ENCODE results near the gene TRDMT1. TPM values are rescaled to one million over a fixed set of nuclear protein-coding genes. Genes with fewer than 3 reads are reported as not detected.
A peak's percentile ranks its signal among the peaks of the same experiment; 100 is the strongest.

TRDMT1 gene
- polyA plus RNA-seq, 1 donor (not counting 4 experiments of a cell fraction or from before 2014, with no cell fraction given) = 6.6 TPM

- no peak overlapping the region for H3K4me3 ChIP-seq (ENCODE audit: control insufficient read depth in 2 of 3, extremely low read depth in 1 of 3, insufficient read depth in 2 of 3, low read depth in 1 of 3, low read length in 3 of 3)
- H3K4me2 ChIP-seq (ENCODE audit: control insufficient read depth, extremely low read depth, insufficient read depth, low read depth, low read length) = peak overlapping the region; percentile 60
- no peaks in the 10 kb centered on the region for H3K79me2 ChIP-seq (ENCODE audit: control insufficient read depth, insufficient read depth, low read length)
- H4K20me1 ChIP-seq (ENCODE audit: control insufficient read depth, extremely low read depth, insufficient read depth, low read length) = no peaks in the 10 kb centered on the region
- H3K9ac ChIP-seq (ENCODE audit: control insufficient read depth, extremely low read depth, insufficient read depth, low read length) = peak overlapping the region; percentile 71
- TF ChIP-seq CTCF (optimal IDR thresholded peaks at IDR 0.05 in 1 of 3, IDR thresholded peaks at IDR 0.05 in 1 of 3, conservative IDR thresholded peaks at IDR 0.05 in 1 of 3; ENCODE audit: extremely low read depth in 1 of 3, insufficient read depth in 2 of 3, low read length in 3 of 3) (no peak), EZH2 (IDR thresholded peaks at IDR 0.05; ENCODE audit: low read length) (no peak)
- FAIRE-seq = peak; percentile 91
- no peaks in the 10 kb centered on the region for H3K36me3 ChIP-seq (ENCODE audit: control insufficient read depth in 2 of 2, extremely low read depth in 1 of 2, insufficient read depth in 2 of 2, low read length in 2 of 2)
- no peak for DNase-seq (ENCODE audit: low read depth, low spot score)
- peaks cover 45% of the 10 kb centered on the region for H3K4me1 ChIP-seq (ENCODE audit: control insufficient read depth, extremely low read depth, insufficient read depth, low read length)
- no peaks in the 10 kb centered on the region for H3K9me3 ChIP-seq (ENCODE audit: control insufficient read depth, low read depth, low read length)
- no peaks in the 10 kb centered on the region for H3K27me3 ChIP-seq (ENCODE audit: control insufficient read depth, extremely low read depth, insufficient read depth, low read length)
- H3K9me1 ChIP-seq (ENCODE audit: control insufficient read depth, extremely low read depth, insufficient read depth, low read length) = no peaks in the 10 kb centered on the region
- dilution Hi-C loops (cut with MboI; ENCODE audit: extremely low pct_ligation_motif_present, low sequenced_read_pairs) = no loop called here
- peak overlapping the region; percentile 21 for H2AFZ ChIP-seq (ENCODE audit: control insufficient read depth, low read length)
- peak overlapping the region; percentile 96 for H3K27ac ChIP-seq (ENCODE audit: control insufficient read depth, insufficient read depth, low read length)
Observed at GRCh38 chr10:17216217-17216900, 14.9 kb upstream of the TRDMT1 start.

- Histone ChIP-seq H3K36me3 (ENCODE audit: control insufficient read depth in 2 of 2, extremely low read depth in 1 of 2, insufficient read depth in 2 of 2, low read length in 2 of 2) (no peaks in the 10 kb centered on the region), H3K27me3 (ENCODE audit: control insufficient read depth, extremely low read depth, insufficient read depth, low read length) (no peaks in the 10 kb centered on the region), H3K4me2 (ENCODE audit: control insufficient read depth, extremely low read depth, insufficient read depth, low read depth, low read length) (peak overlapping the region; percentile 60), H3K9me3 (ENCODE audit: control insufficient read depth, low read depth, low read length) (no peaks in the 10 kb centered on the region), H3K4me3 (ENCODE audit: control insufficient read depth in 2 of 3, extremely low read depth in 1 of 3, insufficient read depth in 2 of 3, low read depth in 1 of 3, low read length in 3 of 3) (peak overlapping the region in 1 of 3 experiments; percentile 13), H3K79me2 (ENCODE audit: control insufficient read depth, insufficient read depth, low read length) (no peaks in the 10 kb centered on the region), H3K9ac (ENCODE audit: control insufficient read depth, extremely low read depth, insufficient read depth, low read length) (peak overlapping the region; percentile 40), H2AFZ (ENCODE audit: control insufficient read depth, low read length) (no peak overlapping the region), H3K27ac (ENCODE audit: control insufficient read depth, insufficient read depth, low read length) (peak overlapping the region; percentile 96), H4K20me1 (ENCODE audit: control insufficient read depth, extremely low read depth, insufficient read depth, low read length) (no peaks in the 10 kb centered on the region), H3K9me1 (ENCODE audit: control insufficient read depth, extremely low read depth, insufficient read depth, low read length) (no peaks in the 10 kb centered on the region), H3K4me1 (ENCODE audit: control insufficient read depth, extremely low read depth, insufficient read depth, low read length) (peaks cover 47% of the 10 kb centered on the region)
- no peak for TF ChIP-seq EZH2 (IDR thresholded peaks at IDR 0.05; ENCODE audit: low read length)
- no peak for TF ChIP-seq CTCF (optimal IDR thresholded peaks at IDR 0.05 in 1 of 3, IDR thresholded peaks at IDR 0.05 in 1 of 3, conservative IDR thresholded peaks at IDR 0.05 in 1 of 3; ENCODE audit: extremely low read depth in 1 of 3, insufficient read depth in 2 of 3, low read length in 3 of 3)
- dilution Hi-C loops (cut with MboI; ENCODE audit: extremely low pct_ligation_motif_present, low sequenced_read_pairs) = no loop called here
- no peak for FAIRE-seq
- no peak for DNase-seq (ENCODE audit: low read depth, low spot score)
Observed at GRCh38 chr10:17215782-17216122, 14.3 kb upstream of the TRDMT1 start.

Data from keratinocyte (primary cell).